ENCODE results near the gene RAET1E. TPM values are rescaled to one million over a fixed set of nuclear protein-coding genes. Genes with fewer than 3 reads are reported as not detected.
"Not testable (repeated sequence)": the region's sequence is repeated elsewhere in the genome, so short reads cannot be mapped to it uniquely, and the experiment has no call there.

RAET1E gene
- total RNA-seq, 1 experiment from 2014 or later, result not detected

- no peak for TF ChIP-seq CTCF (IDR thresholded peaks at IDR 0.05; ENCODE audit: unreplicated experiment)
Measured at GRCh38 chr6:149863698-149864577, 34.0 kb downstream of the RAET1E start, which contains the start of gene LRP11. Gene LRP11 (minus strand): TSS chr6:149864359. CDS start chr6:149864020, 339 bp downstream.

GRCh38 chr6:149862922-149863697, 34.8 kb downstream of the RAET1E start:
- H3K36me3 Mint-ChIP-seq (ENCODE audit: insufficient read depth, unreplicated experiment), result peaks cover 33% of the 10 kb centered on the region
- peaks cover 40% of the 10 kb centered on the region for H3K4me1 Mint-ChIP-seq (ENCODE audit: low read depth, unreplicated experiment)
- intact Hi-C loops (cut with micrococcal nuclease; ENCODE audit: unreplicated experiment), result loop anchor here (1.0 to 10.0 kb wide), 2 partner anchors 8 to 62 kb away; partner anchors contain the start of gene RAET1G
- H3K27me3 Mint-ChIP-seq (ENCODE audit: unreplicated experiment), result no peaks in the 10 kb centered on the region
- CTCF ChIA-PET, result interaction anchor here (0.9 kb wide), 1 partner anchor 62 kb away, joined by 3 read pairs; no protein-coding TSS in a partner anchor
- H3K27ac Mint-ChIP-seq (ENCODE audit: unreplicated experiment), result peak overlapping the region; percentile 82
- H3K4me3 Mint-ChIP-seq (ENCODE audit: low read depth, unreplicated experiment), result peak overlapping the region; percentile 80
- no peaks in the 10 kb centered on the region for H3K9me3 Mint-ChIP-seq (ENCODE audit: low read depth, unreplicated experiment)
- DNase-seq, result peak; percentile 62
- TSS peak; percentile 53 for BruUV-seq (replicated peaks)
- TF ChIP-seq CTCF (IDR thresholded peaks at IDR 0.05; ENCODE audit: unreplicated experiment), result no peak

More at GRCh38 chr6:149863698-149864577, 34.0 kb downstream of the RAET1E start, which contains the start of gene LRP11:
- Mint-ChIP-seq H3K4me3 (ENCODE audit: low read depth, unreplicated experiment) (peak within 1 kb of the TSS; percentile 80), H3K27me3 (ENCODE audit: unreplicated experiment) (no peaks in the 10 kb centered on the region), H3K9me3 (ENCODE audit: low read depth, unreplicated experiment) (no peaks in the 10 kb centered on the region), H3K27ac (ENCODE audit: unreplicated experiment) (peak within 1 kb of the TSS; percentile 82), H3K4me1 (ENCODE audit: low read depth, unreplicated experiment) (peaks cover 38% of the 10 kb centered on the region), H3K36me3 (ENCODE audit: insufficient read depth, unreplicated experiment) (peaks cover 30% of the 10 kb centered on the region)
- intact Hi-C loops (cut with micrococcal nuclease; ENCODE audit: unreplicated experiment), result loop anchor here (1.0 to 10.0 kb wide), 2 partner anchors 9 to 61 kb away; partner anchors contain the start of gene RAET1G
- BruUV-seq (replicated peaks), result no TSS peak
- DNase-seq, result peak; percentile 88
- CTCF ChIA-PET, result interaction anchor here (0.9 to 1.4 kb wide), 3 partner anchors 16 to 62 kb away, joined by 3 to 6 read pairs (median 3); no protein-coding TSS in a partner anchor

GRCh38 chr6:149862424-149862738, 35.5 kb downstream of the RAET1E start:
- not testable (repeated sequence) for BruUV-seq (replicated peaks); H3K9me3 Mint-ChIP-seq (ENCODE audit: low read depth, unreplicated experiment); DNase-seq; H3K27me3 Mint-ChIP-seq (ENCODE audit: unreplicated experiment)
- CTCF ChIA-PET, result interaction anchor here (0.6 to 2.5 kb wide), 3 partner anchors 15 to 132 kb away, joined by 3 to 9 read pairs (median 6); no protein-coding TSS in a partner anchor
- intact Hi-C loops (cut with micrococcal nuclease; ENCODE audit: unreplicated experiment), result loop anchor here (10.0 kb wide), 1 partner anchor 62 kb away; the partner anchor contains the start of gene RAET1G
- Mint-ChIP-seq H3K4me1 (ENCODE audit: low read depth, unreplicated experiment) (peaks cover 38% of the 10 kb centered on the region), H3K4me3 (ENCODE audit: low read depth, unreplicated experiment) (peak overlapping the region; percentile 80), H3K27ac (ENCODE audit: unreplicated experiment) (peak overlapping the region; percentile 82), H3K36me3 (ENCODE audit: insufficient read depth, unreplicated experiment) (peaks cover 35% of the 10 kb centered on the region)

GRCh38 chr6:149861603-149862423, 36.1 kb downstream of the RAET1E start:
- no peak for DNase-seq
- H3K27me3 Mint-ChIP-seq (ENCODE audit: unreplicated experiment), result no peaks in the 10 kb centered on the region
- peak overlapping the region; percentile 89 for H3K27ac Mint-ChIP-seq (ENCODE audit: unreplicated experiment)
- no peaks in the 10 kb centered on the region for H3K9me3 Mint-ChIP-seq (ENCODE audit: low read depth, unreplicated experiment)
- peak overlapping the region; percentile 80 for H3K4me3 Mint-ChIP-seq (ENCODE audit: low read depth, unreplicated experiment)
- H3K4me1 Mint-ChIP-seq (ENCODE audit: low read depth, unreplicated experiment), result peaks cover 41% of the 10 kb centered on the region
- BruUV-seq (replicated peaks), result no TSS peak
- CTCF ChIA-PET, result interaction anchor here (0.6 to 2.5 kb wide), 4 partner anchors 14 to 131 kb away, joined by 3 to 9 read pairs (median 4); no protein-coding TSS in a partner anchor
- peaks cover 39% of the 10 kb centered on the region for H3K36me3 Mint-ChIP-seq (ENCODE audit: insufficient read depth, unreplicated experiment)
- TF ChIP-seq CTCF (IDR thresholded peaks at IDR 0.05; ENCODE audit: unreplicated experiment), result no peak
- intact Hi-C loops (cut with micrococcal nuclease; ENCODE audit: unreplicated experiment), result loop anchor here (10.0 kb wide), 1 partner anchor 63 kb away; the partner anchor contains the start of gene RAET1G

Data from Calu3 (cell line).